Left lobe of liver (tissue), 2 donors: Measurements from ENCODE around the gene KMT2B. TPM values are rescaled to one million over a fixed set of nuclear protein-coding genes. Genes with fewer than 3 reads are reported as not detected.
"Not testable (repeated sequence)": the region's sequence is repeated elsewhere in the genome, so short reads cannot be mapped to it uniquely, and the experiment has no call there.

Experiments used
- ATAC-seq: fragments of 200-7000 bp; cut with Tn5 transposase; one replicate; pipeline ENCODE4 v1.9.1; 2020; ENCODE audit warnings: mild to moderate bottlenecking, moderate library complexity
- DNase-seq: peaks from one replicate; pipeline ENCODE4 v3.0.0-alpha.2; 2020; ENCODE audit warnings: low spot score
- total RNA-seq: library from RNA; stranded (reverse); gene quantifications from one replicate; pipeline ENCODE4 v1.2.1, GENCODE V29; 2021
- donor health status: DM: no; HTN: no; CAD: no; lungs with moderate emphysema.
- donor health status: DM: no; HTN: yes; CAD: no.

KMT2B gene
- total RNA-seq, 1 donor from 2014 or later = 23.0 TPM

DNA sequence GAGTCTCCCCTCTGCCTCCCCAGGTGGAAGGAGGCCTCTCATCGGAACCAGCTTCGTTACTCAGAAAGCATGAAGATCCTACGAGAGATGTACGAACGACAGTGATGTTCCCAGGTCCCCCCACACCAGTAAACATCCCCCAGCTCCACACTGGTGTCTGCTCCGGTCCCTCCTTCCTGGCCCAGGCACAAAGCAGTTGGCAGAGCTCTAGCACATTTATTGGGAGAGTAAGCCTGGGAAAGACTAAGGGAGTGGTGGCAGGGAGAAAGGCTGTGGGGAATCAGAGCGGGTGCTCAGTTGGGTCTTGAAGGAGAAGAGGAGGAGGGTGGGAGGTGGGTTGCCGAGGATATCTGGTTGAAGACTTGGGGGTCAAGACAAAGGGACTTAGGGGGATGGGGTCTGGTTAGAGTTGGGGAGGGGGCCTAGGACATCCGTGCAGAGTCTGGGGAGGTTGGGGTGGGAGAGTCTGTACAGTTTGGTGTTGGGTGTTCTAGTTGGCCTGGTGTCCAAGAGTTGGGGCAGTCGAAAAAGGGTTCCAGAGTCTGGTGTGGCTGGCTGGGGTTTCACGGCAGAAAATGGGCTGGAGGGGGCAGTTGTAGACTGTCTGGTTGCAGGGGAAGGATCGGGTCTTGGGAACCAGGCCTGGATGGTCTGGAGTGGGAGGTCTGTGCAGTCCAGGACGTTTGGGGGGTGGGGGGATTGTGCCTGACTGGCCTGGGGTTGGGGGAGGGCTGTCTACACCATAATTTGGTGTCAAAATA, 36.7 kb downstream of the KMT2B start:
- no peak for DNase-seq
- ATAC-seq = no peak

- no peak for DNase-seq
- no peak for ATAC-seq
Observed at GRCh38 chr19:35755131-35755549, 37.3 kb downstream of the KMT2B start.

DNA sequence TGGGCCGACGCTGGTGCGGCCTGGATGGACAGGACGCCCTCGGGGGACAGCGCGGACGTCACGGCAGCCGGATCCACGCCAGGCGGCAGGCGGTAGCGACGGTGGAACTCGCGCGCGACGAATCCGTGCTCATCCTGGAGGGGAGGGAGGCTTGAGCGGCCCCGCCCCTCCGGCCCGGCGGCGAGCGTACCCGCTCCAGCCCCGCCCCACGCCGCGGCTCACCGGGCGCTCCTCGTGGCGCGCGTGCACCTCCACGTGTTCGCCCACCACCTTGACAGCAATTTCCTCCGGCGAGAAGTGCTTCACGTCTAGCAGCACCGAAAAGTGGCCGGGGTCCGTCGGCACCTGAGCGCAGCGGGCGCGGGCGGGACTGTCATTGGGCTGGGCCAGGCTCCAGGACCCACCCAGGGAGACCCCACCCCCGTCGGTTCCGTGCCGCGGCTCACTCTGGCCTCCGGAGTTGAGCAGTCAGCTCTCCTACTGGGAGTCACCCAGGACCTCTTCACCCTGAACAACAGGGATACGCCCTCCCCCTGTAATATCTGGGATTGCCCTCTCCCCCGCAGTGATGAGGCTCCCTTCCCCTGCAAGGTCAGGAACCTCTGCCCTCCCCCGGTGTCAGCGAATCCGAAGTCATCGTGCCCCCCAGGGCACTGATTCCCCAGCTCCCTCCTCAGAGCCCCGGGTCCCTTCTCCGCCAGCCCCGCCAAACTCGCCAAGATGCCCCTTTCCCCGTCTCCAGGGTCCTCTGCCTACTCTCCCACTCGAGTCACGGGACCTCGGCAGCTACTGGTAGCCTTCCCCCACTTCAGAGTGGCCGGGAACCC, 38.0 kb downstream of the KMT2B start:
- ATAC-seq = no peak
- peak; percentile 67 for DNase-seq

GRCh38 chr19:35756377-35757230, 38.8 kb downstream of the KMT2B start, which contains the start of gene HSPB6:
TSS of gene HSPB6 (minus strand) at chr19:35757029. CDS start at chr19:35757008, 21 bp downstream.
- no peak for ATAC-seq
- DNase-seq = no peak

DNA sequence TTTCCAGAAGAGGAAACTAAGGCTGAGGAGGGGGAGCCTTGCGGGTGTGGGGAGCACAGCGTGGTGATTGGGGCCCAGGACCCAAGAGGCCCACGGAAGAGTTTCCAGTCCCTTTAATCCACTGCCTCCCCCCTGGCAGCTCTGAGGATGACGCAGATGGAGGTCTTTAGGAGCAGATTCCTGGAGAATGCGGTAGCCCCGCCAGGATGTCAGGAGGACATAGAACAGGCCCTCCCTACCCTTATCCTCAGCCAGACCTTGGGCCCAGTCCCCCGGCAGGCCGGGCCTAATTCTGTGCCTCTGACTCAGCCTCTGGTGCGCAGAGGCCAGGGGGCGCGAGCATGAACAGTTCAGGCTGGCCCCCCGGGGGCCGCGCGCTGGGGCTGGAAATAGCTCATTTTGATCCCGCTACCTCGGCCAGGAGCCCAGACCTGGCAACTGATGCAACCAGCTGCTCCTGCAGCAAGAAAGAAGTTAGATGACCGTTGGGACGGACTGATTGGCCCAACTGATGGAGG, 39.5 kb downstream of the KMT2B start:
- ATAC-seq = peak; percentile 19
- DNase-seq = peak; percentile 66

GRCh38 chr19:35757749-35758608, 40.2 kb downstream of the KMT2B start, which contains the start of gene PROSER3:
TSS of gene PROSER3 (plus strand) at chr19:35758176. CDS start at chr19:35758216, 40 bp downstream.
- ATAC-seq = peak; percentile 91
- DNase-seq = peak; percentile 99

DNA sequence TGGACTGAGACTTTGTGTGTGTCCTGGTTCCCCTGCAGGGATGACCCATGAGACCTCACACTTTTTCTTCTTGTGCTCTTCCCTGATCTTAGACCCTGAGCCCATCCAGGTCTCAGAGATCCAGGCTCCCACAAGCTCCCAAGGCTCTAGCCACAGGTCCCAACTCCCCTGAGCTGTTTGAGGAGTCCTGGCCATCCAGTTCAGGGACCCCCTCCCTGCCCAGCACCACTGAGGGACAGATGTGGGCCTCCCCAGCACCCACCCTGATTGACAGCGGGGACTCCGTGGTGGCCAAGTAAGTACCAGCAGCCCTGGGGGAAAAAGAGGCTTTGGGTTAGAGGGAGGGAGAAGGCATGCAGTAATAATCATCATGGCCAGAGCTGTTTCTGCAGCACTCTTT, 41.9 kb downstream of the KMT2B start:
- ATAC-seq (no peak), DNase-seq (no peak)

DNA sequence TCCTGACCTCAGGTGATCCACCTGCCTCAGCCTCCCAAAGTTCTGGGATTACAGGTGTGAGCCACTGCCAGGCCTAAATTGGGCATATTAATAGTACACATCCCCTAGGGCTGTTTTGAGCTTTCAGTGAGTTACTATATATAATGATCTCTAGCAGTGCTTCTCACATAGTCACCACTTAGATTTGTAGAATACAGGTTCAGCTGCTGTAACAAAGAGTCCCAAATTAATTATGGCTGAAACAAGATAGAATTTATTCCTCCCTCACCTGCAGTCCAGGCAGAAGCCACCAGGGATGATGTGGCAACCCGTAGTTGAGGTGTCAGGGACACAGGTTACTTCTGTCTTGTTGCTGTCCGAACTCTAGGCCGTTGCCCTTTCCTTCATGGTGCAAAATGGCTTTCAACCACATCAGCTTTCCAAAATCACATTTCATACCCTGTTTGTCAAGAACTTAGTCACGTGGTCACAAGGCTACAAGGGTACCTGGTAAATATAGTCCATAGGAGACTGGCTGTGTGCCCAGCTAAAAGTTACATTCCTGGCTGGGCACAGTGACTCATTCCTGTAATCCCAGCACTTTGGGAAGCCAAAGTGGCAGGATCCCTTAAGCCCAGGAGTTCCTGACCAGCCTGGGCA, 43.0 kb downstream of the KMT2B start:
- DNase-seq = no peak
- no peak for ATAC-seq

GRCh38 chr19:35764432-35765315, 46.9 kb downstream of the KMT2B start:
- ATAC-seq (no peak), DNase-seq (no peak)

DNA sequence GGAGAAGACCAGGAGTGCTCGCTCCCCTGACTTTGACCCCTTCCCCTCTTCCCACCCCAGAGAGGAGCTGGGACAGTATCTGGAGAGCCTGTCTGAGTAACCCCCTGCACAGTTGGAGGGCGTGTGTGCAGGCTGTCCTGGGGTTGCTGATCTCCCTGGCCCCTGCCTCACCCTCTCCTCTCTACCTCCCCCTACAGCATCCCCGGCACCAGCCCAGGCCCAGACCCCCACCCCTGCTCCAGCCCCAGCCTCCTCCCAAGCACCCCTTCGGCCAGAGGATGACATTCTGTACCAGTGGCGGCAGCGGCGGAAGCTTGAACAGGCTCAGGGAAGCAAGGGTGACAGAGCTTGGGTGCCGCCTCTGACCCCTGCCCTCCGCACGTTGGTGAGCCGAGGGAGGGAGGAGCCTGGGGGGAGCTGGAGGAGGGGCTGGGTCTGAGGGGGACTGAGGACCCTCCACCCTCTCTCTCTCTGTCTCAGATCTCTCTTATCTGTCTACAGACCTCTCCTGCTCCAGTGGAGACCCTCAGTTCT, 48.8 kb downstream of the KMT2B start:
- ATAC-seq (no peak), DNase-seq (no peak)

DNA sequence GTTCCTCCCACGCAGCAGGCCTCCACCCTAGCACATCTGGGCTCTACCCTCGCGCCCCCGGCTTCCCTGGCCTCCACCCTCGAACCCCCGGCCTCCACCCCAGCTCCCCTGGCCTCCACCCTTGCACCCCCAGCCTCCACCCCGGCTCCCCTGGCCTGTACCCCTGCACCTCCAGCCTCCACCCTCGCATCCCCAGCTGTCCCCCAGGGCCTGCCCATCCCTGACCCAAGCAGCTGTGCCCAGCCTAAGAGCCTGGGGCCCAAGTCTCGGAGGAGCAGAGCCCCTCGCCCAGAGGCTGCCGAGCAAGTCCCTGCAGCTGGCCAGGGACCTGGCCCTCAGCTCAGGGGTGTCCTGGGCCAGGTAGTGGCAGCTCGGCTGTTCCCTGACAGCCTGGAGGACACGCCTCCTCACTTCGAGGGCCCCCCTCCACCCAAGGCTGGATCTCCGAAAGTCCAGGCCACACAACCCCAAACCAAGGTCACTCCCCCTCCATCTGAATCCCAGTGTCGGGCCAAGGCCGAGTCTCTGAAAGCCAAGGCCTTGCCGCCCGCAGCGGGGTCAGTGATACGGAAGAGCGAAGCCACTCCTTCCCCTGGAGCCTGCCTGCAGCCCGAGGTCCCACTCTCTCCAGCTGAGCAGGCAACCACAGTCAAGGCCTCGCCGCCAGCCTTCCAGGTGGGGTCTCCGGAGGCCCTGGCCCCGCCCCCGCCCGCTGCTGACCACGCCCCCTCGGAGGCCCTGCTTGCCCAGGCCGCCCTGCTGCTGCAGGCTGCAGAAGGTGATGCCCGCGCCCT, 49.7 kb downstream of the KMT2B start:
- DNase-seq = no peak

DNA sequence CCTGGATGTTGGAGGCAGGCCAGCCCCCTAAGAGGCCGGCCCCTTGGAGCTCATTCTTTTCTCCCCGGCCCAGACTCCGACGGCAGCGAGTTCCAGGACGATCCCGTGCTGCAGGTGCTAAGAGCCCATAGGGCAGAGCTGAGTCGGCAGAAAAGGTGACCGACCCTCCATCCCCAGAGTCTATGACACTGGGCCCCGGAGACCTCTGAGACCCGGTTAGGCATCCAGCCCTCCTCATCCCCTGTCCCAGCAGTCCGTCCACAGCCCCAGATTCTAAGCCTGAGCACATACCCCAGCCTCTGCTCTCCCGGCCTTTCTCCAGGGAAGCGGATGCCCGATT, 50.2 kb downstream of the KMT2B start:
- ATAC-seq = no peak
- no peak for DNase-seq

More for the DNA sequence above, 49.7 kb downstream of the KMT2B start:
- ATAC-seq = peak; percentile 20

GRCh38 chr19:35772362-35772761, 54.6 kb downstream of the KMT2B start:
- DNase-seq, ATAC-seq: not testable (repeated sequence)

GRCh38 chr19:35773020-35773806, 55.4 kb downstream of the KMT2B start:
- no peak for ATAC-seq

DNA sequence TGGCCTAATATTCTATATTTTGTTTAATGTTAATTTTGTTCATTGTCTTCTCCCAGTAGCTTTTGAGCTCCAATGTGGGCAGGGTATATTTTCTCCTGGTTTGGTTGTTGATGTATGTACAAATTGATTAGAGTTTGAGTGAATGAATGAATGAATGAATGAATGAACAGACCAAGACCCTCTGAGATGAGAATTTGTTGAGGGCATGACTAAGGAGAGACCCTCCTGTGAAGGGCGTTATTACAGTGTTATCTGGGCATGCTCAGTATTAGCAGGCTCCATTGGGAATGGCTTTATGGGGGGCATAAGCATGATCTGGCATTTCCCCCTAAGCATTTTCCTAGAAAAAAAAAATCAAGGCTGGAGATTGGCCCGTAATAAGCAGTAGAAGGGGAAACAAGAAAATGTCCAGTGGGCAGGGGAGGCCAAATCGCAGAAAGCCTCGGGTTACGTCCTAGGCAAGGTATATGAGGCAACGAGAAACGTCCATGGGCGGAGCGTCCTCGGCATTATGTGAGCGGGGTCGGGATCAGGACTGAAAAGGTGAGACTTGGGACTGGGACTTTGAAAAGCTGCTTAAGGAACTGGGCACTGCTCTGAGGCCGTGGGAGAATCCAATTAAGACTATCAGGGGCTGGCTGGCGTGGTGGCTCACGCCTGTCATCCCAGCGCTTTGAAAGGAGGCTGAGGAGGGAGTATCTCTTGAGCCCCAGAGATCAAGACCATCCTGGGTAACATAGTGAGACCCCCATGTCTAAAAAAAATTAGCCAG, 56.7 kb downstream of the KMT2B start:
- DNase-seq (no peak), ATAC-seq (no peak)

More at GRCh38 chr19:35773020-35773806, 55.4 kb downstream of the KMT2B start:
- DNase-seq = no peak

DNA sequence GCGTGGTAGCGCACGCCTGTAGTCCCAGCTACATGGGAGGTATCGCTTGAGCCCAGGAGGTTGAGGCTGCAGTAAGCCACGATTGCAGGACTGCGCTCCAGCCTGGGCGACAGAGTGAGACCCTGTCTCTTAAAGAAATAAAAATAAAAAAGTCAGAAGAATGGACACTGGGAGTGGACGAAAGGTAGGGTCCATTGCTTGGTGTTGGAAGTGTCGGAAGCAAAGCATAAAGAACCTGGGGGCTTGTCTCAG, 57.2 kb downstream of the KMT2B start:
- DNase-seq (no peak), ATAC-seq (peak; percentile 11)
